ENCODE results near the gene KRTAP10-8.

DNA sequence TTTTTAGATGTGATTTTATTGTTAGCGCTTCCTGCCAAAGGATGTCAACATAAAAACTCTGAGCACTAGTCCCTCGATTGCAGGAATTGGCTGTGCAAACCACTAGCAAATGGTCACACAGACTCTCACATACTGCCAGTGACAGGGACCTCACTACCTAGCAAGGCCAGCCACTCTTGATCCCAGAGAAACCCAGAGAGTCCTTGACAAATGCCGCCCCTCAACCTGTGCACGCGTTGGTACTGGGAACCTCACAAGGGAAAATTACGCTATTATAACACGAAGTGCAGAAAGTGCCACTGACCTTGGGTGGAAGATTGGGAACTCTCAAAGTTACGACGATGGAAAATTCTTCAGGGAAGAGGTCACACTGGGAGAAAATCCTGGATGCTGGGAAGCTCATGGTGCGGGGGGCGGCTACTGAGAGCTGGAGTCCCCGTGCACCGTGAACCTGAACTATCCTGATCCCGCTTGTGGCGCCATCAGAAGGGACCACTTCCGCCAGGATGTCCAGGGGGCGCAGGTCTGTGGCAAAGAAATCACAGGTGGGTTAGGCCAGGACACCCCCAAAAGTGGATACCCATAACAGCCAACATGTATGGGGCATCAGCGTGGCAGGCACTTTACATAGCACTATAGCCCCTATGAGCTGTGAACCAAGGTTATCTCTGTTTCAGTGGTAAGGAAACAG, 44.3 kb upstream of the KRTAP10-8 start:
- TF ChIP-seq, protein P1, sequence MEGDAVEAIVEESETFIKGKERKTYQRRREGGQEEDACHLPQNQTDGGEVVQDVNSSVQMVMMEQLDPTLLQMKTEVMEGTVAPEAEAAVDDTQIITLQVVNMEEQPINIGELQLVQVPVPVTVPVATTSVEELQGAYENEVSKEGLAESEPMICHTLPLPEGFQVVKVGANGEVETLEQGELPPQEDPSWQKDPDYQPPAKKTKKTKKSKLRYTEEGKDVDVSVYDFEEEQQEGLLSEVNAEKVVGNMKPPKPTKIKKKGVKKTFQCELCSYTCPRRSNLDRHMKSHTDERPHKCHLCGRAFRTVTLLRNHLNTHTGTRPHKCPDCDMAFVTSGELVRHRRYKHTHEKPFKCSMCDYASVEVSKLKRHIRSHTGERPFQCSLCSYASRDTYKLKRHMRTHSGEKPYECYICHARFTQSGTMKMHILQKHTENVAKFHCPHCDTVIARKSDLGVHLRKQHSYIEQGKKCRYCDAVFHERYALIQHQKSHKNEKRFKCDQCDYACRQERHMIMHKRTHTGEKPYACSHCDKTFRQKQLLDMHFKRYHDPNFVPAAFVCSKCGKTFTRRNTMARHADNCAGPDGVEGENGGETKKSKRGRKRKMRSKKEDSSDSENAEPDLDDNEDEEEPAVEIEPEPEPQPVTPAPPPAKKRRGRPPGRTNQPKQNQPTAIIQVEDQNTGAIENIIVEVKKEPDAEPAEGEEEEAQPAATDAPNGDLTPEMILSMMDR (IDR thresholded peaks at IDR 0.05; ENCODE audit: low read depth, low read length, poor library complexity, severe bottlenecking), result no peak
- TF ChIP-seq EZH2phosphoT487 (IDR thresholded peaks at IDR 0.05; ENCODE audit: borderline replicate concordance, low read length), result no peak
